Measurements from ENCODE around the gene MAN2C1.
"Not testable (repeated sequence)": the region's sequence is repeated elsewhere in the genome, so short reads cannot be mapped to it uniquely, and the experiment has no call there.

MAN2C1 gene

DNA sequence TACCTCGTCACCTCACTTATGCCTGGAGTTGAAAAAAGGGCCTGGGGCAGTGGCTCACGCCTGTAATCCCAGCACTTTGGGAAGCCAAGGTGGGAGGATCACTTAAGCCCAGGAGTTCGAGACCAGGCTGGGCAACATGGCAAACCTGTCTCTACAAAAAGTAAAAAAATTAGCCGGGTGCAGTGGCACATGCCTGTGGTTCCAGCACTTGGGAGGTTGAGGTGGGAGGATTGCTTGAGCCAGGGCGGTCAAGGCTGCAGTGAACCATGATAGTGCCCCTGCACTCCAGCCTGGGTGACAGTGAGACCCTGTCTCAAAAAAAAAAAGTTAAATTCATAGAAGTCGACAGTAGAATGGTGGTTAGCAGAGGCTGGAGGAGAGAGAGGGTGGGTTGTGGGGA lies 26.2 kb downstream of the MAN2C1 start:
- no peak for ATAC-seq

DNA sequence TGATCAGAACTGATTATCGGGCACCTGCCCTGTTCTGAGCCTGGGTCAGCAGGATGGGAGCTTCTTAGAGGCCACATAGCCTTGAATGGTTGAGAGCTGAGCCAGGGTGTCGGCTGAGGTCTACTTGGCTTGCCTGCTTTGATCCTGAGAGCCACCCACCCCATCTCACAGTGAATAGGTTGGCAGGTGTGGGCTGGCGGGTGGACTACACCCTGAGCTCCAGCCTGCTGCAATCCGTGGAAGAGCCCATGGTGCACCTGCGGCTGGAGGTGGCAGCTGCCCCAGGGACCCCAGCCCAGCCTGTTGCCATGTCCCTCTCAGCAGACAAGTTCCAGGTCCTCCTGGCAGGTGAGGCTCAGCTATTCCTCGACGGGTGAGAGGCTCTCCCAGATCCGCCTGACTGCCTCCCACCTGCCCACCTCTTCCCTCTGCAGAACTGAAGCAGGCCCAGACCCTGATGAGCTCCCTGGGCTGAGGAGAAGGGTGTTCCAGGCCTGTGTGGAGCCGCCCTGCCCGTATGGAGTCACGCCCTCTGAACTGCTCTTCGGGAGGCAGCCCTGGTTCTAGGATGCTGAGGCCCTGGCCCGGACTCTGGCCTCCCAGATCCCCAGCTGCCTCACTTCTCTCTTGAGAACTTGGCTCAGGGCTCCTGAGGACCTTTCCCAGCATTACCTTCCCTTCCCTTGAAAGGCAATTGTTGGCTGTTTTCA lies 28.7 kb downstream of the MAN2C1 start:
- ATAC-seq: no peak

- no peak for ATAC-seq
These were observed 29.7 kb downstream of the MAN2C1 start for GRCh38 chr15:75338661-75339240.

DNA sequence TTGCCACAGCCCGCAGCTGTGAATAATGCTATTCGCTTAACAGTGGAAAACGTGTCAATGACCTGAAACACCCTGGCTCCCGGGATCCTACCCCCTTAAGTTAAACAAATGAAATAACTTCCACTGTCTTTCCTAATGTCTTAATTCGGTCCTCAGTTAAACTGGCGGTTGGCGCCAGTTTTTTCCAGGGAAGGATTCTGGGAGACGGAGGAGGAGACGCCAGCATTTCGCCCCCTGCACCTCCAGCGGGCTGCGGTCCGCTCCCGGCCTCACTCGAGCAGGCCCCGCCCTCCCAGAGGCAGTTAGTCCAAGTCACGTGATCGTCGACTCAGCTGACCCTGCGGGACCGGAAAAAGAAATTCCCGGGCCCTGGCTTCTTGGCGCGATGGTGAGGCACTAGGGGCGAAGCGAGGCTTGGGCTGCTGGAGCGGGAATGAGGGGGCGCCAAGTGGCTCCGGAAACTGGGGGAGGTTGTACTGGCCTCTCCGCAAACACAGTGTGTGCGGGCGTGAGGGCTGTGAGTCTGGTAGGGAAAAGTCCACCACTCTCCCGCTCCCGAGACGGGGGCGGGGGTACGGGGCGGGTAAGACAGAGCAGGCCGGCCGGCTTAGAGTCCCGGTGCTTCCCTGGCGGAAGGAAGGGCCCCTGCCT lies 32.6 kb downstream of the MAN2C1 start, which contains the start of gene COMMD4:
Gene COMMD4 (plus strand): TSS at position 359 of the 651 bp plus-strand sequence. CDS start 27 bp downstream, at position 386.
- ATAC-seq: peak; percentile 77 to 81

GRCh38 chr15:75335313-75335704 lies 33.1 kb downstream of the MAN2C1 start:
- no peak for ATAC-seq

DNA sequence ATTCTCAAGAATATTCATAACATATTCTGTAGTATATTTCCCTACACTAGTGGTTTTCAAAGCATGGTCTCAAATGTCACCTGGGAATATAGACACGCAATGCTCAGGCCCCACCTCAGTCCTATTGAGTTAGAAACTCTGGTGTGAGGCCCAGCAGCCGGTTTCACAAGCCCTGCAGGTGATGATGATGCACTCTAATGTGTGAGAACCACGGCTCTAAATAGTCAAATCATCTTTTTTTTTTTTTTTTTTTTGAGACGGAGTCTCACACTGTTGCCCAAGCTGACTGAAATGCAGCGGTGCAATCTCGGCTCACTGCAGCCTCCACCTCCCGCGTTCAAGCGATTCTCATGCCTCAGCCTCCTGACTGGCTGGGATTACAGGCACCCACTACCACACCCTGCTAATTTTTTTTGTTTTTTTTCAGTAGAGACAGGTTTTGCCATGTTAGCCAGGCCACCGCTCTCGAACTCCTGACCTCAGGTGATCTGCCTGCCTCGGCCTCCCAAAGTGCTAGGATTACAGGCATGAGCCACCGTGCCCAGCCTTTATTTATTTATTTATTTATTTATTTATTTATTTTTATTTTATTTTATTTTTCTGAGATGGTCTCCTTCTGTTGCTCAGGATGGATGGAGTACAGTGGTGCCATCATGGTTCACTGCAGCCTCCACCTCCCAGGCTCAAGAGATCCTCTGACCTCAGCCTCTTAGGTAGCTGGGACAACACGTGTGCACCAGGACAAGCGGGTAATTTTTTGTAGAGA lies 34.6 kb downstream of the MAN2C1 start:
- not testable (repeated sequence) for ATAC-seq

- not testable (repeated sequence) for ATAC-seq
These were observed 36.3 kb downstream of the MAN2C1 start for GRCh38 chr15:75332093-75332492.

- ATAC-seq: no peak
These were observed 38.8 kb downstream of the MAN2C1 start for GRCh38 chr15:75329571-75329970.

DNA sequence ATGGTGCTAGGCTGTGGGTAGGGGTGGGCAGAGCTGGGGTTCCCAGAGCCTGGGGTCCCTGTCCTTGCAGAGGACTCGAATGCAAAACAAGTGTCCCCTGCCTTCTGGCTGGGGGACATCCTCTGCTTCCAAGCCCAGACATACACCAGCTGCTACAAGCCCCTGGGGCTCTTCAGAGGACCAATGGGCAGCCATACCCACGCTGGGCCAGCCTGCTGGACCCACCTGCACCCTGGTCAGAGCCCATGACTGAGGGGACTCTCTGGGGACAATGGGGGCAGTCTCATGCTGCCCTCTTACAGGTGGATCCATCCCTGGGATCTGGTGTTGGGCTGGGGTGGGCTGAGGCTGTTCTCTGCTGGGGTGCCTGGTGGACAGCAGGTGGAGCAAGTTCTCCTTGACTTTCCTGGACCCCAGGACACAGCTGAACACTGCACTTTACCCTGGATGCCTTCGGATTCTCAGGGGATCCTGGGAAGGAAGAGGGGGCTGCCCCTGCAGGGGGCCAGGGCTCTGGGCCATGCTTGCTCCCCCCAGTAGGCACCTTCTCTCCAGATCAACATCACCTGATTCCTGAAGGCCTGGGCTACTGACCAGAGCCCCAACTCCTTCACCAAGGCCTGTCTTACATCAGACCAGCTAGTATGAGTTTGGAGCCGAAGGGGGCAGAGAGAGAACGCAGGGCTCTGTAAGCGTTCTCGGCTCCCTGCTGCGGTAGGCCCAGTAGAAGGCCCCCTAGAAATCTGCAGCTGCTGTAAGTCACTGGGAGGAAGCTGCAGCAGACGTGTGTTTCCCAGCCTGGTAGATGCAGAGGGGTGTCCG lies 39.7 kb downstream of the MAN2C1 start:
- no peak for ATAC-seq

DNA sequence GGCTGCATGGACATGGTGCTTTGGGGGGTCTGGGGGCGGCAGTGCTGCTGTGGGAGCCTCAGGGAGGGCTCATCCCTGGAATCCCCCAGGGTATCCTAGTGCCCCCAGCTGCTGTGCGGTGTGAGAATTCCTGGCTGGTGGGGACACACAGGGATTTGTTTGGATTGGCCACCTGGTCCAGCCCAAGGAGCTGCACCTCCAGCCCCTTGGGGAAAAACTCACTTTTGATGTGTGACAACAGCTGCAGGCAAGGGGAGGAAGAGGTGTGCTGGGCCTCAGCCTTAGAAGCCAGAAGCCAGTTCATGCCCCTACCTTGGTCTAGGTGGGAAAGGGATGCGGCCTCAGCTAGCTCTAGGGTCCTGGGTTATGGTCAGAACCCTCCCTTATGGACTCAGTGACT lies 40.9 kb downstream of the MAN2C1 start:
- ATAC-seq: no peak

DNA sequence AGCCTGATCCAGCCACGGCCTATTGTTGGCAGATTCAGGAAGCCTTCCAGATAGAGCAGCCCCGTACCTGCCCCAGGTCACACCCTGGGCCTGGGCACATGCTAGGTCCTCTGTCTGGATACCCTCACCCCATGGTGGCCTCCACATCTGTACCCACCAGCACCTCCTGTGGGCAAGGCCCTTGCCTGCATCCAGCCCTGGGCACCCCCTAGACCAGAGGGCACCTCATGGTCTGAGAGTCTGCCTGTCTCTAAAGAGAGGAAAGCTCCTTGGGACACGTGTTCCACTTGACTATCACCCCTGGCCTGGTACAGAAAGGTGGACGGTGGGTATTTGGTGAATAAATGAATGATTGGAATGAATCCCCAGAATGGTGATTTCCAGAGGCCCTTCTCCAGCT lies 41.4 kb downstream of the MAN2C1 start:
- ATAC-seq: no peak

DNA sequence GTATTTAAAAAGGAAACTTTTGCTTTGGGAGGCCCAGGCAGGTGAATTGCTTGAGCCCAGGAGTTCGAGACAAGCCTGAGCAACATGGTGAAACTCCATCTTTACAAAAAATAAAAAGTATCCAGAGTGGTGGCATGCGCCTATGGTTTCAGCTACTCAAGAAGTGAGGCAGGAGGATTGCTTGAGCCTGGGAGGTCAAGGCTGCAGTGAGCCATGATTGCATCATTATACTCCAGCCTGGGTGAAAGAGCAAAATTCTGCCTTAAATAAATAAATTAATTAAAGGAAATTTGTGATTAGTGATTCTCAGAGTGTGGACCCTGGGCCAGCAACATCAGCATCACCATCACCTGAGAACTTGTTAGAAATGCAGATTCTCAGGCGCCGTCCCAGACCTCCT lies 42.5 kb downstream of the MAN2C1 start:
- no peak for ATAC-seq

- no peak for ATAC-seq
These were observed 46.7 kb downstream of the MAN2C1 start for GRCh38 chr15:75321711-75322110.

DNA sequence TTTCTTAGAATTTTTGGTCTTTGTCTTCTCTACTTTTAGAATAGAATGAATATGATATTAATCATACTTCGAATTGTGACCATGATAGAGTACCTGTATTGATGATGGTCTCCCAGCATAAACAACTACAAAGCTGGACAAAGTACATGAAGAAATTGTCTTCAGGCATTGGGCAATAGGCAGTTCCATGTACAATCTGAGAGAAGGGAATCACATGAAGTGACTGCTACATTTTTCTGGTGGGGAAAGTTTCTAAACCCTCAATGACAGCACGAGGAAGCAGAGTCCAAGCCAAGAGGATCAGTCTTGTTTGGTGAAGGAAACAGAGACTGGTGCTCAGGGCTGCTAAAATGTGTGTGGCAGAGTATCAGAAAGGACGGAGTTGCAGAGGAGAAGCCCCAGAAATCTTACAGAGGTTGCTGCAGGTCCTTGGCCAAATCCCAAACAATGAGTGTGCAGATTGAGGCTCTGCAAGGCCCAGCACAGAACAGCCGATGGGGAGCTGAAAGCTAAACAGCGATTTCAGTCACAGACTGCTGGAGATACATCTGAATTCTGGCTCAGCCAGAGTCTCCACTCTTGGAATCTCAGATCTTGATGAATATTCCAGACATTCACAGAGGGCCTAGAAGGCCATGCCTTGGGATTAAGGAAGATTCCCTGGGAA lies 49.0 kb downstream of the MAN2C1 start:
- ATAC-seq: not testable (repeated sequence)

GRCh38 chr15:75314552-75315290 lies 53.7 kb downstream of the MAN2C1 start:
- ATAC-seq: no peak

DNA sequence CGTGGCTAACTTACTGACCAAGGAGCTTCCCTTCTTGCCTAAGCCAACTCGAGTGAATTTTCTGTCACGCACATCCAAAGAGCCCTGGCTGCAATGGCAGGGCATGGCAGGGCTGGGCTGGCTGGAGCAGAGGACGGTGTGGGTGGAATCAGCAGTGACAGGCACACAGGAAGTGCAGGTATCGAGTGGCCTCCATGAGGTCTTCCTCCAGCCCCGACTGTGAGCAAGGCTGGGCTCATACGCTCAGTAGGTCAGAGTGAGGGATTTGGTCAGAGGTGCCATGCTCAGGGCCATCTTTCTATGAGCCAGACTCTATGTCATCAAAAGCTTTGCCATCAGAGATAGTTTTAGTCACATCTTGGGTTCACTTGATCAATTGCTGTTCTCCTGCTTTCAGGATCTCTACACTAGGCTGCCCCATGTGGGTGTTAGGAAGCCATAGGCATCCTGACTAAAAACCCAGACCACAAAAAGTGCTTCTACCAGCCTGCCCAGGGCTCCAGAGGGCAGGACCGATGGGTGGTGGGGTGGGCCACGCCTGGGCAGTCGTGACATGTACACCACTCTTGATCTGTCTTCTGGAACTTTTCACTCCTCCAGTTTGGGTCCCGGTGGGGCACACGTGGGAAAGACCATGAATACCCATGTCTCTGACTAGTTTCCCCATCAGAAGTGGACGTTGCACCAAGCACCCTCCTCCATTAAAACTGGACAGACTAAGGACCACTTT lies 55.1 kb downstream of the MAN2C1 start:
- ATAC-seq: no peak

DNA sequence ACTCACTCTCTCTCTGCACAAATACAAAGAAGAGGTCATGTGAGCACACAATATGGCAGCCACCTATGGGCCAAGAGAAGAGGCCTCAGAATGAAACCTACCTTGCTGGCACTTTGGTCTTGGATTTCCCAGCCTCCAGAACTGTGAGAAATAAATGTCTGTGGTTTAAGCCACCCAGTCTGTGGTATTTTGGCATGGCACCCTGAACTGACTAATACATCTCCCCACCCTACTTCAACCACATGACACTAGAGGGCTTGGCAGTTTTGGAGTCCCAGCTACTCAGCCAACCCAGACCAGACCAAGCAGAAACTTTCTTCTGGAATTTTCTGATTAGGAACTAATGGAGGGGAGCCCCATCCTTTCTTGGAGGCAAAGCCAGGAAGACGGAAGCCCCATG lies 55.9 kb downstream of the MAN2C1 start:
- not testable (repeated sequence) for ATAC-seq

- no peak for ATAC-seq
These were observed 58.7 kb downstream of the MAN2C1 start for GRCh38 chr15:75309711-75310110.

DNA sequence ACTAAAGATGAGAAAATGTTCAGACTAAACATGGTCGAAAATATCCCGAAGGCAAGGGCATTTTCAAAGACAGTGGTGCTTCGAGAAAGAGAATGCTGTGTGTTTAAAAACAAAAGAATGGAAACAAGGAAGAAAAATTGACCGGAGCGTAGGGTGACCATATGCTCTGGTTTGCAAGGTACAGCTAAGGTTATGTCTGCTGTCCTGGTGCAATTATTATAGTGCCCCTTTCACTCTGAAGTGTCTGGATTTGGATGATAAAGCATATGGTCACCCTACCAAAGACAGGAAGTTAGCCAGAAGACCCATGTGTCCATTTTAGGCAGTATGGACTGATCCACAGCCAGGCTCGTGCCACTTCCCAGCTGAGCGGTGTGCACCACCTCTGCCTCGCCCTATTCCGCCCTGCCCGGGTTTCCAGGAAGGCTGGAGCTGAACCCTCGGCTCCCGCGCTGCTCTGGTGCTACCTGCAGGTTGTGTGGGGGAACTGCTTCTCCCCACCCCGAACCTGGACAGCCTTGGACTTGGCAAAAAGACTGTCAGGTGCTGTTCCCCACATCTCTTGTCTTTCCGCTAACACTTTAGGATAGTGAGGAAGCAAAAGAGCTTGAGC lies 60.5 kb downstream of the MAN2C1 start:
- ATAC-seq: peak in 1 of 2 donors; percentile 41

DNA sequence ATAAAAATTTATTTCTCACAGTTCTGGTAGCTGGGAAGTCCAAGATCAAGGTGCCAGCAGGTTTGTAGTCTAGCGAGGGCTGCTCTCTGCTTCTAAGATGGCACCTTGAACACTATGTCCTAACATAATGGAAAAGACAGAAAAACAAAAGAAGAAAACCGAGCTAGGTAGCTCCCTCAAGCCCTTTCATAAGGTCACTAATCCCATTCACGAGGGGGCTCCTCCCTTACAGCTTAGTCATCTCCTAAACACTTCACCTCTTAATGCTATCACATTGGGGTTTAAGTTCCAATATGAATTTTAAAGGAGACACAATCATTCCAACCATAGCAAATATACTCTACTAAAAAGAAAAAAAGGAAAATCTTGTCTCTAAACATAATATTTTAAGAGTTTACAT lies 62.2 kb downstream of the MAN2C1 start:
- no peak for ATAC-seq

All from activated CD4-positive, CD25-positive, alpha-beta regulatory T cell treated with anti-CD3 and anti-CD28 coated beads, Interleukin-2, amount 50 U/mL, for 24 hours (primary cell).